OCI-LY7 (cell line): ENCODE measurements around the gene TBC1D5. TPM values are rescaled to one million over a fixed set of nuclear protein-coding genes. Genes with fewer than 3 reads are reported as not detected.

Experiments used
- BruUV-seq: library from RNA; stranded (reverse); fragments of 400-500 nt; replicated peaks from 2 replicates; lab custom pipeline; 2021; lab: Mats Ljungman, UMichigan
- CTCF ChIA-PET: fragments of 300-600 bp; sonication (Branson Sonifier 250); formaldehyde crosslinking; loops from one replicate; lab custom pipeline; 2022; ENCODE audit warnings: antibody characterized with exemption; ENCODE audit not compliant: unreplicated experiment; lab: Charles Lee
- POLR2A ChIA-PET: fragments of 300-600 bp; sonication (Branson Sonifier 250); formaldehyde crosslinking; loops from one replicate; lab custom pipeline; 2022; ENCODE audit warnings: antibody characterized with exemption; lab: Charles Lee
- DNase-seq: peaks from one replicate; pipeline ENCODE4 v3.0.0-alpha.2; 2015; ENCODE audit warnings: low spot score
- H2AFZ ChIP-seq: fragments of 200-600 bp; sonication (generic), shearing (Covaris generic); 2 replicates; pipeline ENCODE4 v1.6.1; 2014; ENCODE audit warnings: mild to moderate bottlenecking, antibody characterized with exemption, low read length, moderate library complexity
- H3K27ac ChIP-seq: fragments of 200-600 bp; sonication (generic); 2 replicates; pipeline ENCODE4 v1.5.1; 2014; ENCODE audit warnings: mixed run types, low read depth, mild to moderate bottlenecking, moderate library complexity, low read length, inconsistent platforms; ENCODE audit not compliant: poor library complexity, severe bottlenecking
- H3K36me3 ChIP-seq: fragments of 200-600 bp; sonication (generic); 2 replicates; pipeline ENCODE4 v1.6.1; 2014; ENCODE audit warnings: mild to moderate bottlenecking, antibody characterized with exemption, low read length, moderate library complexity, mixed read lengths; ENCODE audit not compliant: insufficient read depth
- H3K4me1 ChIP-seq: fragments of 200-600 bp; sonication (generic); 2 replicates; pipeline ENCODE4 v1.5.1; 2014; ENCODE audit warnings: mild to moderate bottlenecking, low read length; ENCODE audit not compliant: insufficient read depth, poor library complexity, severe bottlenecking
- H3K4me2 ChIP-seq: fragments of 200-600 bp; sonication (generic); 2 replicates; pipeline ENCODE4 v1.6.1; 2014; ENCODE audit warnings: mild to moderate bottlenecking, low read length
- H3K4me3 ChIP-seq: fragments of 200-600 bp; sonication (generic); 2 replicates; pipeline ENCODE4 v1.5.1; 2014; ENCODE audit warnings: mild to moderate bottlenecking, low read depth, low read length; ENCODE audit not compliant: poor library complexity, severe bottlenecking
- H3K79me2 ChIP-seq: fragments of 200-600 bp; sonication (generic); 2 replicates; pipeline ENCODE4 v1.6.1; 2016; ENCODE audit warnings: low read depth, mild to moderate bottlenecking, low read length, moderate library complexity, mixed read lengths; ENCODE audit not compliant: insufficient read depth
- H3K9me2 ChIP-seq: fragments of 200-600 bp; sonication (generic); 2 replicates; pipeline ENCODE4 v1.6.1; 2016; ENCODE audit warnings: mild to moderate bottlenecking, low read length, mixed read lengths; ENCODE audit not compliant: insufficient read depth
- H3K9me3 ChIP-seq: fragments of 200-600 bp; sonication (generic); 2 replicates; pipeline ENCODE4 v1.6.1; 2014; ENCODE audit warnings: mild to moderate bottlenecking, mixed run types, low read length, mixed read lengths
- H4K20me1 ChIP-seq: fragments of 200-600 bp; sonication (generic); 2 replicates; pipeline ENCODE4 v1.6.1; 2014; ENCODE audit warnings: mild to moderate bottlenecking, antibody characterized with exemption, low read length, moderate library complexity, mixed read lengths; ENCODE audit not compliant: insufficient read depth
- EZH2phosphoT487 ChIP-seq: fragments of 200-600 bp; sonication (generic); IDR thresholded peaks from 2 replicates; pipeline ENCODE4 v1.6.1; 2018; ENCODE audit warnings: low read depth, borderline replicate concordance, mild to moderate bottlenecking, mixed run types, antibody characterized with exemption, low read length, moderate library complexity, mixed read lengths
- intact Hi-C: fragments of 100-400 bp; cut with micrococcal nuclease; formaldehyde crosslinking; loops from one replicate; pipeline ENCODE4 v1.10.0; 2022; ENCODE audit not compliant: unreplicated experiment
- total RNA-seq, 2 experiments: library from RNA; depleted of rRNA in 1 of 2; stranded (reverse); fragments of >200 nt in 1 of 2; shearing (Covaris generic) in 1 of 2; gene quantifications; 2 replicates each; pipeline ENCODE4 v1.2.3, GENCODE V29; 2014 to 2022
- TF ChIP-seq, protein P1 (sequence below): fragments of 200-600 bp; sonication (generic); conservative IDR thresholded peaks from 2 replicates; pipeline ENCODE4 v1.5.1; 2014; ENCODE audit warnings: mild to moderate bottlenecking, antibody characterized with exemption, low read length, moderate library complexity, mixed read lengths

TBC1D5 gene
- total RNA-seq, 2 experiments from 2014 or later: 78.5 to 82.4 TPM

DNA sequence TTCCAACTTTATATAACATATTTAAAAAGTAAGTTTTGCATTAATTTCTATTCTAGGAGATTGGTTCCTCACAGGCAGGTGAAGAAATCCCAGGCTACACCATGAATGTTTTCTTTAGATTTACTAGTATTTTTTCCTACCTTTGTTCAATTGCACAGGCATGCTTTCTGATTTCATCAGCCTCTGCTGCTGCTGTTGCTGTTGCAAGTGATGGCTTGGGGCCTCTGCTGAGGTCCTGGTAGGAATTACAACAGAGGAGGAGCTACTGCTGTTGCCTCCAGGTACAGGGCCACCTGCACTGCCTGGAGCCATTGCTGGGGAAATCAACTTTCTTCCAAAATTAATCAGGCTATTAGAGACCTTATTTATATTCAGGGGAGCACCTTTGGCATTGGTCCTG, 504.4 kb downstream of the TBC1D5 start:
- Histone ChIP-seq H3K4me2 (no peak overlapping the region), H3K27ac (no peak overlapping the region), H3K4me3 (no peak overlapping the region), H3K4me1 (peaks cover 30% of the 10 kb centered on the region), H3K9me3 (no peaks in the 10 kb centered on the region), H2AFZ (no peak overlapping the region), H4K20me1 (no peaks in the 10 kb centered on the region), H3K79me2 (no peaks in the 10 kb centered on the region), H3K36me3 (peaks cover 8% of the 10 kb centered on the region; the same call in 1 of the 2 replicates), H3K9me2 (no peaks in the 10 kb centered on the region)
- TF ChIP-seq, protein P1, sequence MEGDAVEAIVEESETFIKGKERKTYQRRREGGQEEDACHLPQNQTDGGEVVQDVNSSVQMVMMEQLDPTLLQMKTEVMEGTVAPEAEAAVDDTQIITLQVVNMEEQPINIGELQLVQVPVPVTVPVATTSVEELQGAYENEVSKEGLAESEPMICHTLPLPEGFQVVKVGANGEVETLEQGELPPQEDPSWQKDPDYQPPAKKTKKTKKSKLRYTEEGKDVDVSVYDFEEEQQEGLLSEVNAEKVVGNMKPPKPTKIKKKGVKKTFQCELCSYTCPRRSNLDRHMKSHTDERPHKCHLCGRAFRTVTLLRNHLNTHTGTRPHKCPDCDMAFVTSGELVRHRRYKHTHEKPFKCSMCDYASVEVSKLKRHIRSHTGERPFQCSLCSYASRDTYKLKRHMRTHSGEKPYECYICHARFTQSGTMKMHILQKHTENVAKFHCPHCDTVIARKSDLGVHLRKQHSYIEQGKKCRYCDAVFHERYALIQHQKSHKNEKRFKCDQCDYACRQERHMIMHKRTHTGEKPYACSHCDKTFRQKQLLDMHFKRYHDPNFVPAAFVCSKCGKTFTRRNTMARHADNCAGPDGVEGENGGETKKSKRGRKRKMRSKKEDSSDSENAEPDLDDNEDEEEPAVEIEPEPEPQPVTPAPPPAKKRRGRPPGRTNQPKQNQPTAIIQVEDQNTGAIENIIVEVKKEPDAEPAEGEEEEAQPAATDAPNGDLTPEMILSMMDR: no peak
- no peak for TF ChIP-seq EZH2phosphoT487
- BruUV-seq: no TSS peak
- ChIA-PET CTCF (no interaction called here), POLR2A (interaction anchor here (0.6 to 1.0 kb wide), 3 partner anchors 9 to 80 kb away, joined by 3 to 5 read pairs (median 4); no protein-coding TSS in a partner anchor)
- intact Hi-C loops: no loop called here
- DNase-seq: no peak

DNA sequence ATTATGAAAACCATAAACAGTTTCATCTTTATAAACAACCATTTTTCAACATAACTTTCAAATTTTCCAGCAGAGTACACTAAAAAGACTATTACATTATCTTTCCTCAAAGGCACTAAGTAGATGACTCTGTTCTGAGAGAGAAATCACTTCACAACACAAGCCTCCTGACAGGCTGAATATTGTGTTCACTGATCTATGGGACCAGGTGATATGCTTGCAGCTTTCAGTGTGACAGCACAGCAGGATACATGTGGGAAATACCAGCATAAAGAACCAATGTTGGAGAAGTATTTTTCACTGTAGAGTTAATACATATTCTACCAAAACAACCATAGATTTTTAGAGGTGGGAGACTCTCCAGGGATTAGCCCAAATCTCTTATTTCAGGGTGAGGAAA, 507.1 kb downstream of the TBC1D5 start:
- TF ChIP-seq EZH2phosphoT487: no peak
- TF ChIP-seq, protein P1: no peak
- Histone ChIP-seq H3K79me2 (no peaks in the 10 kb centered on the region), H3K4me2 (no peak overlapping the region), H2AFZ (no peak overlapping the region), H3K9me2 (no peaks in the 10 kb centered on the region), H3K36me3 (peaks cover 8% of the 10 kb centered on the region; the same call in 1 of the 2 replicates), H4K20me1 (no peaks in the 10 kb centered on the region), H3K4me1 (peaks cover 45% of the 10 kb centered on the region), H3K4me3 (no peak overlapping the region), H3K27ac (no peak overlapping the region), H3K9me3 (no peaks in the 10 kb centered on the region)
- DNase-seq: no peak
- BruUV-seq: no TSS peak
- intact Hi-C loops: no loop called here
- ChIA-PET POLR2A (interaction anchor here (1.1 kb wide), 1 partner anchor 23 kb away, joined by 3 read pairs; no protein-coding TSS in a partner anchor), CTCF (no interaction called here)

DNA sequence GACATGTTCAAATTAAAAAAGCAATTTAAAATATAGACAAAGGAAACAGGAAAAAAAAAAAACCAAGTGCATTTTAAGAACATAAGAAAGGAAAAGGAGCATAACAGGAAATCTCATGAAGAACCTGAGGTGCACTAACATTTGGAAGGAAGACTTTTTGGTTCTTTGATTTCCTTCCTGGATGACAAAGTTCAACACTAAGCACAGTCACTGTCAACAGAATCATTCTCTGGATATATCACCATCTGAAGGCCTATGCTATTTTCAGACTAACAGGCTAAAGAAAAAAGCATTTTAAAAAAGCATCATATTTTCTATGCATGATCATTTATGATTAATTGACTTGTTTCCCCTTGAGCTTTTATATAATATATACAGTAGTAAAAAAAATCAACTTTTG, 508.0 kb downstream of the TBC1D5 start:
- Histone ChIP-seq H3K9me2 (no peaks in the 10 kb centered on the region), H3K27ac (no peak overlapping the region), H3K4me2 (no peak overlapping the region), H3K9me3 (no peaks in the 10 kb centered on the region), H3K79me2 (no peaks in the 10 kb centered on the region), H2AFZ (no peak overlapping the region), H3K4me1 (peaks cover 45% of the 10 kb centered on the region), H4K20me1 (no peaks in the 10 kb centered on the region), H3K36me3 (peaks cover 8% of the 10 kb centered on the region; the same call in 1 of the 2 replicates), H3K4me3 (no peak overlapping the region)
- intact Hi-C loops: loop anchor here (5.0 kb wide), 1 partner anchor 202 kb away; no protein-coding TSS in a partner anchor
- BruUV-seq: no TSS peak
- DNase-seq: no peak
- POLR2A ChIA-PET: interaction anchor here (0.7 to 1.1 kb wide), 2 partner anchors 22 to 26 kb away, joined by 3 read pairs; no protein-coding TSS in a partner anchor
- CTCF ChIA-PET: no interaction called here
- TF ChIP-seq, protein P1: no peak
- TF ChIP-seq EZH2phosphoT487: no peak
